HG03575 (cell line): Measurements from ENCODE around the gene RALB.
"Not testable (repeated sequence)": the region's sequence is repeated elsewhere in the genome, so short reads cannot be mapped to it uniquely, and the experiment has no call there.

ENCODE experiments used
- ATAC-seq: cut with Tn5 transposase; IDR thresholded peaks from one replicate; pipeline ENCODE4 v1.9.1; 2021; ENCODE audit not compliant: unreplicated experiment, insufficient number of reproducible peaks, low FRiP score; ENCODE audit errors: extremely low read depth

RALB gene

GRCh38 chr2:120257522-120257921, 4.9 kb downstream of the RALB start:
- no peak for ATAC-seq

GRCh38 chr2:120258196-120258595, 5.5 kb downstream of the RALB start:
- no peak for ATAC-seq

- ATAC-seq = not testable (repeated sequence)
Measured at GRCh38 chr2:120259939-120260338, 7.3 kb downstream of the RALB start.

GRCh38 chr2:120260736-120261135, 8.1 kb downstream of the RALB start:
- no peak for ATAC-seq

- ATAC-seq = peak; percentile 62
Measured at GRCh38 chr2:120261387-120262006, 8.8 kb downstream of the RALB start.

- no peak for ATAC-seq
Measured at GRCh38 chr2:120262150-120262549, 9.5 kb downstream of the RALB start.

- ATAC-seq = no peak
Measured at GRCh38 chr2:120262761-120263428, 10.2 kb downstream of the RALB start.

- no peak for ATAC-seq
Measured at GRCh38 chr2:120265006-120265405, 12.4 kb downstream of the RALB start.

GRCh38 chr2:120267348-120267747, 14.7 kb downstream of the RALB start:
- no peak for ATAC-seq

- no peak for ATAC-seq
Measured at GRCh38 chr2:120269076-120269744, 16.6 kb downstream of the RALB start.

GRCh38 chr2:120269816-120270215, 17.2 kb downstream of the RALB start:
- ATAC-seq = no peak

- ATAC-seq = no peak
Measured at GRCh38 chr2:120271711-120272379, 19.2 kb downstream of the RALB start.

- ATAC-seq = no peak
Measured at GRCh38 chr2:120272763-120273481, 20.3 kb downstream of the RALB start.

- no peak for ATAC-seq
Measured at GRCh38 chr2:120275617-120276400, 23.2 kb downstream of the RALB start.

GRCh38 chr2:120277505-120278205, 25.0 kb downstream of the RALB start:
- no peak for ATAC-seq

GRCh38 chr2:120278901-120279300, 26.2 kb downstream of the RALB start:
- ATAC-seq = no peak

GRCh38 chr2:120279708-120280107, 27.1 kb downstream of the RALB start:
- ATAC-seq = no peak

GRCh38 chr2:120283649-120284048, 31.0 kb downstream of the RALB start:
- ATAC-seq = no peak
